GM18505 (cell line): ENCODE data around the gene AIMP1.

Experiments
- ATAC-seq: cut with Tn5 transposase; IDR thresholded peaks from one replicate; pipeline ENCODE4 v1.9.1; 2021; ENCODE audit not compliant: unreplicated experiment
- POLR2A ChIP-seq: IDR thresholded peaks from 4 replicates; pipeline ENCODE4 v1.6.1; 2011; ENCODE audit warnings: borderline replicate concordance; ENCODE audit not compliant: insufficient read depth, insufficient read length; ENCODE audit errors: extremely low read depth

The AIMP1 gene

GRCh38 chr4:106315968-106316772 is at the start of gene AIMP1, which contains the start of gene TBCK:
AIMP1 (plus strand) TSS chr4:106316550; CDS start chr4:106325010, 8,460 bp downstream.
TBCK (minus strand) TSS chr4:106316209; CDS start chr4:106308960, 7,249 bp downstream.
- peak; percentile 89 for ATAC-seq
- TF ChIP-seq POLR2A: peak; percentile 86

DNA sequence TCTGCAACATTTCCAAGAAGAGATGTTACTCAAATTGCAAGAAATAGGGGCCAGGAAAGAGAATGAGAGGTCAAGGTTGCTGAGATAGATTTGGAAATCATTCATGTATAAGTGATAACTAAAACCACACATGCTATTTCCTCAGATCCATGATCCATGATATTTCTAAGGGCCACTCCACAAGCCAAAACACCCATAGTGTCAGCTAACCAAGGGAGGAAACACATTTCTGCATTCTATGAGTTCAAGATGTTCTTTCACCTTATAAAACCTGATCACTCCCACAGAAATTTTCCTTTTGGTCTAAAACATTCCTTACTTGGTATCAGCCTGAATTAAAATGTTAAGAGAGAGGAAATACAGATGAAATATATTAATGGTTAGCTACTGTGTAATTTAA is 47.6 kb upstream of the AIMP1 start:
- no peak for TF ChIP-seq POLR2A
- ATAC-seq: no peak

- no peak for ATAC-seq
- TF ChIP-seq POLR2A: no peak
These were observed 46.6 kb upstream of the AIMP1 start for GRCh38 chr4:106269711-106270110.

GRCh38 chr4:106270736-106271135 is 45.6 kb upstream of the AIMP1 start:
- no peak for ATAC-seq
- no peak for TF ChIP-seq POLR2A

DNA sequence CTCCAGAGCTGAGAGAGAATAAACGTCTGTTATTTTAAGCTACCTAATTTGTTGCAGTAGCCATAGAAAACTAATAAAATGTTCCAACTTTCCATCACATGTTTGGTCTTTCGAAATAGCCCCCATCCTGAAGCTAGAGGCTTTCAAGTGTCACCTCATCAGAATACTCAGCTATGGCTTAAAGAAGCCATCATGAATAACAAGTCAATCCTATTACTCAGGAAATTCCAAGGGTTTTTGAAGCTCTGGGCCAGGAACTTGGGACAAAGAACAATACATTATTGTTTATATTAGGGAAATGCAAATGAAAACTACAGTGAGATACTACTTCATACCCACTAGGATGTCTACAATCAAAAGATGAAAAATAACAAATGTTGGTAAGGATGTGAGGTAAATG is 42.5 kb upstream of the AIMP1 start:
- TF ChIP-seq POLR2A: no peak
- no peak for ATAC-seq

DNA sequence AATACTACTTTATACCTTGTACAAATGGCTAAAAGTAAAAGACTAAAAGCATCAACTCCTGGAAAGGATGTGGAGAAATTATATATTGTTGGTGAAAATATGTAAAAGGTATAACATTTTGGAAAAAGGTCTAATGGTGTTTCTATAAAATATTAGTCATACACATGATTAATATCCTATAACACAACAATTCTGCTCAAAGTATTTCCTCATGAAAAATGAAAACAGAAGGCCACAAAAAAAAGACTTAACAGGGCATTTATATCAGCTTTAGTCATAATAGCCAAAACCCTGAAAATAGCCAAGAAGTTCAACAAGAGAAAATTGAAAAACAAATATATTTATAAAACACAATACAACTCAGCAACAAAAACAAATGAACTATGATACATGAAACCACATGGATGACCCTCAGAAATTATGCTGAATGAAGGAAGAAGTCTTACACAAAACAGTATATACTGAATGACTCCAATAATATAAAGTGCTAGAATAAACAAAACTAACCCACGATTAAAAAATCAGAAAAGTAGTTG is 39.1 kb upstream of the AIMP1 start:
- TF ChIP-seq POLR2A: no peak
- ATAC-seq: no peak

DNA sequence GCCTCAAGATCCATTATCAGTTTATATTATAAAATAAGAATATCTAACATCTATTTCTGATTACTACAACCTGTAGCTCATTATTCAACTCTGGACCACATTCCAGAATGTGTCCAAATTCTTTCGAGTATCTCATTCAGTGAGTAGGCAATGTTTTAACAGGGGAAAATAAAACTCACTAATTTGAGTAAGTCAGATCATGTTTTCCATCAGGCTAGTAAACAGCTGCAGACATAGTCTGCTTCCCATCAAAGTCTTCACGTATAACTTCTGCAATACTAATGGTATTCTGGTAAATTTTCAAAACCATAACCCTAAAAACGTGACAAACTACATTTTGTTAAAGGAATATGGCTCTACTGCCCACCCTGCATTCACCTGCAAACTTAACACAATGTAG is 32.1 kb upstream of the AIMP1 start:
- TF ChIP-seq POLR2A: no peak
- no peak for ATAC-seq

- TF ChIP-seq POLR2A: no peak
- no peak for ATAC-seq
These were observed 29.7 kb upstream of the AIMP1 start for GRCh38 chr4:106286611-106287010.

DNA sequence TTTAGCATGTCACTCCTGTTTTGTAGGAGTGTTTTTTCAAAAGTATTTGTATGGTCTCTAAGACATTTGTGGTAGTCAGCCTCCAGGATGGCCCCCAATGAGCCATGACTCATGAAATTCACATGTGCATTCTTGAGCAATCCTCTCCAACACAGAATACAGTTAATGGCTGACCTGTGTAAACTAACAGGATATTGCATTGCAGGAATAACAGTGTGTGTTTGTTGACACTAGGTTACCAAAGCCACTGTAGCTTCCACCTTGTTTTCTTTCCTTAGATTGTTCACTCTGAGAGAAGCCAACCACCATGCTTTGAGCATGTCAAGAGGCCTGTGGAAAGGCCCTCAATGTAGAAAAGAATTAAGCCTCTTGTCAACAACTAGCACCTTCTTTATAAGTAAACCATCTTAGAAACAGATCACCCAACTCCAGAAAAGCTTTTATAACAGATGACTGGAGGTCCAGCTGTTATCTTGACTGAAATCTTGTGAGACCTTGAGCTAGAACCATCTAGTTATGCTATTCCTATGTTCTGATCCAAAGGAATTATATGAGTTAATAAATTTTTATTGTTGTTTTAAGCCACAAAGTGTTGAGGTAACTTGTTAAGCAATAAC is 28.9 kb upstream of the AIMP1 start:
- TF ChIP-seq POLR2A: no peak
- no peak for ATAC-seq

DNA sequence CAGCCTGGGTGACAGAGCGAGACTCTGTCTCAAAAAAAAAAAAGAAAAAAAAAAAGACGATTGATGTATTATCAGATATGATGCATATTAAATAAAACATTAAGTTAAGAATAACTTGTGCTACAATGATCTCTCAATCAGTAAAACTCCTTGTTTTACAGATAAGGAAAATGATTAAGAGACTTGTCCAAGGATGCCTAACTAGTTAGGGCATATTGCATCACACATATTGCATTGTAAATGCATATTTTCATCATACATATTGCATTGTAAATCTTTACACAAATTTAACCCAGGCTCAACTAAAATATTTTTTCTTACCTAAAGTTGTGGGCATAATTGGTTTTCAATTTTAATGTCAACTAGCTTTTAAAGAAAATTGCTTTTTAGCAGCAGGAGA is 26.6 kb upstream of the AIMP1 start:
- no peak for ATAC-seq
- no peak for TF ChIP-seq POLR2A

GRCh38 chr4:106291678-106292077 is 24.7 kb upstream of the AIMP1 start:
- no peak for TF ChIP-seq POLR2A
- ATAC-seq: no peak

- no peak for ATAC-seq
- no peak for TF ChIP-seq POLR2A
These were observed 22.3 kb upstream of the AIMP1 start for GRCh38 chr4:106294062-106294461.

- no peak for TF ChIP-seq POLR2A
- ATAC-seq: no peak
These were observed 18.9 kb upstream of the AIMP1 start for GRCh38 chr4:106297245-106298035.
